A673 (cell line): ENCODE measurements around the gene PKNOX2. TPM values are rescaled to one million over a fixed set of nuclear protein-coding genes. Genes with fewer than 3 reads are reported as not detected.

Source experiments
- BruUV-seq: library from RNA; stranded (reverse); fragments of 400-500 nt; replicated peaks from 2 replicates; lab custom pipeline; 2021; lab: Mats Ljungman, UMichigan
- CTCF ChIA-PET: fragments of 300-600 bp; sonication (Branson Sonifier 250); formaldehyde crosslinking; loops from one replicate; lab custom pipeline; 2022; ENCODE audit warnings: antibody characterized with exemption; lab: Charles Lee
- POLR2A ChIA-PET: fragments of 300-600 bp; sonication (Branson Sonifier 250); formaldehyde crosslinking; loops from one replicate; lab custom pipeline; 2022; ENCODE audit warnings: antibody characterized with exemption; ENCODE audit not compliant: low non-redundant PET; lab: Charles Lee
- DNase-seq: peaks from one replicate; pipeline ENCODE4 v3.0.0-alpha.2; 2015; ENCODE audit warnings: low spot score
- H3K27ac ChIP-seq: fragments of 200-600 bp; sonication (generic); 2 replicates; pipeline ENCODE4 v1.5.1; 2016; ENCODE audit warnings: mixed run types, low read depth, mild to moderate bottlenecking, mixed read lengths, antibody characterized with exemption, low read length; ENCODE audit not compliant: poor library complexity, severe bottlenecking
- H3K27me3 ChIP-seq: fragments of 200-600 bp; sonication (generic); replicated peaks from 2 replicates; pipeline ENCODE4 v1.6.1; 2017; ENCODE audit warnings: mixed run types, low read depth, mild to moderate bottlenecking, mixed read lengths, antibody characterized with exemption, low read length; ENCODE audit not compliant: insufficient read depth, poor library complexity
- H3K36me3 ChIP-seq: fragments of 200-600 bp; sonication (generic); 2 replicates; pipeline ENCODE4 v1.6.1; 2016; ENCODE audit warnings: mixed run types, mild to moderate bottlenecking, mixed read lengths, antibody characterized with exemption, low read length; ENCODE audit not compliant: insufficient read depth, poor library complexity, severe bottlenecking
- H3K4me1 ChIP-seq: fragments of 200-600 bp; sonication (generic); 2 replicates; pipeline ENCODE4 v1.6.1; 2017; ENCODE audit warnings: mixed run types, mild to moderate bottlenecking, mixed read lengths, antibody characterized with exemption, low read length; ENCODE audit not compliant: insufficient read depth, poor library complexity, severe bottlenecking
- H3K4me3 ChIP-seq: fragments of 200-600 bp; sonication (generic); 2 replicates; pipeline ENCODE4 v1.5.1; 2016; ENCODE audit warnings: low read depth, mixed run types, mild to moderate bottlenecking, mixed read lengths, low read length; ENCODE audit not compliant: poor library complexity, severe bottlenecking
- H3K9me3 ChIP-seq: fragments of 200-600 bp; sonication (generic); 2 replicates; pipeline ENCODE4 v1.6.1; 2016; ENCODE audit warnings: mixed run types, low read depth, mild to moderate bottlenecking, mixed read lengths, antibody characterized with exemption, low read length; ENCODE audit not compliant: poor library complexity, severe bottlenecking
- EZH2 ChIP-seq: fragments of 200-600 bp; sonication (generic); IDR thresholded peaks from 2 replicates; pipeline ENCODE4 v1.6.1; 2017; ENCODE audit warnings: borderline replicate concordance, low read depth, mild to moderate bottlenecking, mixed read lengths, antibody characterized with exemption, low read length; ENCODE audit not compliant: poor library complexity, severe bottlenecking
- intact Hi-C: fragments of 100-400 bp; cut with micrococcal nuclease; formaldehyde crosslinking; loops from one replicate; pipeline ENCODE4 v1.10.0; 2022; ENCODE audit not compliant: unreplicated experiment
- total RNA-seq: library from RNA; stranded (reverse); gene quantifications from 2 replicates; pipeline ENCODE4 v1.2.3, GENCODE V29; 2021
- TF ChIP-seq, protein P1 (sequence below): fragments of 300-800, 200-600 bp; sonication (generic); conservative IDR thresholded peaks from 2 replicates; pipeline ENCODE4 v1.5.1; 2017; ENCODE audit warnings: low read depth, mild to moderate bottlenecking, antibody characterized with exemption, low read length, moderate library complexity, mixed read lengths

The PKNOX2 gene
- total RNA-seq, 1 experiment from 2014 or later: 1.1 TPM

DNA sequence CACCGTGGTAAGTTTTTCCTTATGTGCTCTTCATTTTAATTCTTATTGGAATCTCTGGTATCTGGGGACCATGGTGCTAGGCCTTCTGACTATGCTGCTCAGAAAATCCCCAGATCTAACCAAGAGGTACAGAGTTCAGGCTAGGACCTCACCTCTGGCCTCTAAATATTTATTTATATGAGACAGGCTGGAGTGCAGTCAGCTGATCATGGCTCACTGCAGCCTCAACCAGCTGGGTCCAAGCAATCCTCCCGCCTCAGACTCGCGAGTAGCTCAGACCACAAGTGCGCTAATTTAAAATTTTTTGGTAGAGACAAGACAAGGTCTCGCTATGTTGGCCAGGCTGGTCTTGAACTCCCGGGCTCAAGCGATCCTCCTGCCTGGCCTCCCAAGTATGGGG lies 38.4 kb downstream of the PKNOX2 start:
- intact Hi-C loops: no loop called here
- no TSS peak for BruUV-seq
- Histone ChIP-seq H3K4me3 (no peak overlapping the region), H3K4me1 (no peaks in the 10 kb centered on the region), H3K9me3 (no peaks in the 10 kb centered on the region), H3K27me3 (peaks cover 3% of the 10 kb centered on the region), H3K27ac (no peak overlapping the region), H3K36me3 (no peaks in the 10 kb centered on the region)
- no peak for DNase-seq
- POLR2A ChIA-PET: no interaction called here
- CTCF ChIA-PET: no interaction called here
- TF ChIP-seq EZH2: no peak
- TF ChIP-seq, protein P1, sequence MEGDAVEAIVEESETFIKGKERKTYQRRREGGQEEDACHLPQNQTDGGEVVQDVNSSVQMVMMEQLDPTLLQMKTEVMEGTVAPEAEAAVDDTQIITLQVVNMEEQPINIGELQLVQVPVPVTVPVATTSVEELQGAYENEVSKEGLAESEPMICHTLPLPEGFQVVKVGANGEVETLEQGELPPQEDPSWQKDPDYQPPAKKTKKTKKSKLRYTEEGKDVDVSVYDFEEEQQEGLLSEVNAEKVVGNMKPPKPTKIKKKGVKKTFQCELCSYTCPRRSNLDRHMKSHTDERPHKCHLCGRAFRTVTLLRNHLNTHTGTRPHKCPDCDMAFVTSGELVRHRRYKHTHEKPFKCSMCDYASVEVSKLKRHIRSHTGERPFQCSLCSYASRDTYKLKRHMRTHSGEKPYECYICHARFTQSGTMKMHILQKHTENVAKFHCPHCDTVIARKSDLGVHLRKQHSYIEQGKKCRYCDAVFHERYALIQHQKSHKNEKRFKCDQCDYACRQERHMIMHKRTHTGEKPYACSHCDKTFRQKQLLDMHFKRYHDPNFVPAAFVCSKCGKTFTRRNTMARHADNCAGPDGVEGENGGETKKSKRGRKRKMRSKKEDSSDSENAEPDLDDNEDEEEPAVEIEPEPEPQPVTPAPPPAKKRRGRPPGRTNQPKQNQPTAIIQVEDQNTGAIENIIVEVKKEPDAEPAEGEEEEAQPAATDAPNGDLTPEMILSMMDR: no peak

DNA sequence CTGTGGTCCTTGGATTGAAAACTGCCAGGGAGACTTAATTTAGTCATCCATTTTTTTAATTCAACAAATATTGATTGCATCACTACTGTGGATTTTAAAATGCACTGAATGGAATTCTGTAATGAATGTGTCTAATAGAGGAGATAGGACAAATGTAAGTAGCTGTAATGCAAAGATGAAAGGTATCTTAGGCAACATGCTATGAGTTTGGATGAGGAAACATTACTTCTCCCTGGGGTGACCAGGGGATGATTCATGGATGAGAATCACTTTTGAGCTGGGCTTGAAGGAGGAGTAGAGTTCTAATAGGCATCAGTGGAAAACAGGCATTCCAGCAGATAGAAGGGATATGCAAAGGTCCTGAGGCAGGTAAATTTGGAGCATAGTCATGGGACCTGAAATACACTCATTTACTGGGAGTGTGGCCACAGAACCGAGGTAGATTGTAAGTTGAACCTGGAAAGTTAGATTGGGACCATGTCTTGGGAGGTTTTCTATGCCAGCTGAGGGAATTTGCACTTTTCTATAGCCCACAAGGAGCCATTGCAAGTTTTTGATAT lies 43.4 kb downstream of the PKNOX2 start:
- TF ChIP-seq, protein P1: no peak
- no peak for TF ChIP-seq EZH2
- Histone ChIP-seq H3K27ac (no peak overlapping the region), H3K4me3 (no peak overlapping the region), H3K4me1 (no peaks in the 10 kb centered on the region), H3K36me3 (no peaks in the 10 kb centered on the region), H3K27me3 (peaks cover 18% of the 10 kb centered on the region), H3K9me3 (no peaks in the 10 kb centered on the region)
- ChIA-PET POLR2A (no interaction called here), CTCF (no interaction called here)
- no peak for DNase-seq
- intact Hi-C loops: no loop called here
- no TSS peak for BruUV-seq

DNA sequence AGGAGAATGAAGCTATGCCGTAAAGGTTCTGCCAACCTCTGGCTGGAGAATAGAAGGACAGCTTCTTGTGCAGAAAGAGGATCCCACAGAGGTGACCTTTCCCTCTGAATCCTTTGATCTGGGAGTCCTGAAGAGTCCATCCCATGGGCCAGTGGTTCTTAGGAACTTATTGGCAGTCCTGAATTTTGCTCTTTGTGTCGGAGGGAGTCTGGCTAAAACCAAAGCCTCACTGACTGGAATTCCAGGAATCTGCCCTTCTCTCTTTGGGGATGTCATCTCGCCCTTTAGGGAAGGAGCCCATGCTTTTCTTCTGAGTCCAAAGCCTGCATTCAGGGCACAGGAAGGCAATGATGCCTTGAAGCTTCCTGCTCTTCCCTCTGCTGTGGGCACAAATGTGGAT lies 45.5 kb downstream of the PKNOX2 start:
- no TSS peak for BruUV-seq
- no peak for DNase-seq
- ChIA-PET CTCF (no interaction called here), POLR2A (no interaction called here)
- no peak overlapping the region for H3K27ac ChIP-seq
- no peak overlapping the region for H3K4me3 ChIP-seq
- H3K4me1 ChIP-seq: no peaks in the 10 kb centered on the region
- intact Hi-C loops: no loop called here
- TF ChIP-seq, protein P1: no peak
- no peak for TF ChIP-seq EZH2
- H3K9me3 ChIP-seq: no peaks in the 10 kb centered on the region
- peaks cover 18% of the 10 kb centered on the region for H3K27me3 ChIP-seq
- H3K36me3 ChIP-seq: no peaks in the 10 kb centered on the region
